Pancreas (tissue), 10 donors: ENCODE measurements around the gene ZSCAN2. TPM values are rescaled to one million over a fixed set of nuclear protein-coding genes. Genes with fewer than 3 reads are reported as not detected.

Experiments
- ATAC-seq, 4 donors: fragments of 200-7000 bp; cut with Tn5 transposase; one replicate each; pipeline versions ENCODE4 v1.8.0 to v1.9.1; 2020; ENCODE audit warnings: mild to moderate bottlenecking in 4 of 4, moderate library complexity in 4 of 4
- DNase-seq, 6 donors: peaks; one replicate each; pipeline ENCODE4 v3.0.0-alpha.2; 2020
- FAIRE-seq: peaks from 2 replicates; lab custom pipeline; 2012; peaks lifted over from hg19 to GRCh38; lab: Jason Lieb, UNC
- H3K27ac ChIP-seq, 4 donors: fragments of 200-600 bp; sonication (generic); 1 replicate in 3 of 4; 2 replicates in 1 of 4; pipeline versions ENCODE4 v1.5.0 to v1.8.0; 2020
- H3K27me3 ChIP-seq, 4 donors: fragments of 200-600 bp; one replicate each; pipeline ENCODE4 v1.8.0; 2021
- H3K36me3 ChIP-seq, 3 donors: fragments of 200-600 bp; sonication (generic) in 1 of 3; one replicate each; pipeline versions ENCODE4 v1.5.0 to v1.8.0; 2020 to 2021
- H3K4me1 ChIP-seq, 3 donors: fragments of 200-600 bp; one replicate each; pipeline ENCODE4 v1.8.0; 2021
- H3K4me3 ChIP-seq, 4 donors: fragments of 200-600 bp; sonication (generic) in 2 of 4; one replicate each; pipeline versions ENCODE4 v1.5.0 to v1.8.0; 2020 to 2021
- H3K9me3 ChIP-seq, 4 donors: fragments of 200-600 bp; one replicate each; pipeline ENCODE4 v1.8.0; 2021
- CTCF ChIP-seq, 4 donors: fragments of 200-600 bp; sonication (generic) in 3 of 4; IDR thresholded peaks; one replicate each; pipeline versions ENCODE4 v1.5.0 to v1.8.0; 2021; ENCODE audit warnings: antibody characterized with exemption in 4 of 4
- WGBS, 2 donors: extraction: QIAGEN DNeasy Blood & Tissue Kit; methylation state at CpG; one replicate each; pipeline ENCODE4 v1.1.7; 2013; 5-methylcytosine and 5-hydroxymethylcytosine counted together
- intact Hi-C, 3 donors: fragments of 100-400 bp; cut with DNase I; formaldehyde crosslinking; loops; one replicate each; pipeline versions ENCODE4 v1.11.1 to v1.14.2; 2022
- polyA plus RNA-seq, 2 donors: library from polyadenylated mRNA; stranded (reverse); fragments of 200-250 nt; gene quantifications; one replicate each; pipeline ENCODE4 v1.2.3, GENCODE V29; 2013
- total RNA-seq, 6 donors: library from RNA; stranded (reverse); fragmentation: NEBNext Ultra II Directional in 4 of 6; extraction: Animal tissue kit (Norgen Biotek cat#: 25700) in 4 of 6; gene quantifications; one replicate each; pipeline versions ENCODE4 v1.2.1 to v1.2.4, GENCODE V29; 2021 to 2023
- donor health status: healthy with polysubstance abuse.
- donor health status: DM: no; HTN: no; CAD: no; lungs with moderate emphysema.
- donor health status: DM: no; HTN: no; CAD: no.
- donor health status: control.
- donor health status: control.
- donor health status: Bipolar disorder and iron deficiency.
- donor health status: DM: yes; HTN: yes; CAD: no.
- donor health status: DM: no; HTN: no; CAD: no.
- donor health status: DM: no; HTN: no; CAD: no.
- donor health status: DM: yes; HTN: yes; CAD: no.

ZSCAN2 gene
- total and polyA plus RNA-seq, 8 donors, result 5.5 to 15.4 (median 11.9) TPM

- ATAC-seq, result no peak
- H3K27me3 ChIP-seq, result no peaks in the 10 kb centered on the region
- peaks cover 5 to 56% (median 21%) of the 10 kb centered on the region in 3 donors for H3K36me3 ChIP-seq
- no peak for TF ChIP-seq CTCF (IDR thresholded peaks at IDR 0.05)
- no peak for DNase-seq
- FAIRE-seq, result no peak
- peaks cover 0 to 12% (median 0%) of the 10 kb centered on the region in 3 donors for H3K4me1 ChIP-seq
- H3K9me3 ChIP-seq, result no peaks in the 10 kb centered on the region
- H3K27ac ChIP-seq, result no peak overlapping the region
- H3K4me3 ChIP-seq, result no peak overlapping the region
- intact Hi-C loops, result no loop called here
- 90 to 95% methylated on average over 2 of the region's 2 CpGs for WGBS, 2 donors
Measured at GRCh38 chr15:84649706-84650105, 48.9 kb downstream of the ZSCAN2 start.

- FAIRE-seq, result no peak
- H3K9me3 ChIP-seq, result no peaks in the 10 kb centered on the region
- no peak for ATAC-seq
Measured at GRCh38 chr15:84653584-84653909, 52.7 kb downstream of the ZSCAN2 start.

GRCh38 chr15:84653910-84654688, 53.3 kb downstream of the ZSCAN2 start, which contains the start of gene WDR73:
Gene WDR73 (minus strand): TSS chr15:84654283. CDS start chr15:84654274, 9 bp downstream.
- FAIRE-seq, result no peak
- Histone ChIP-seq H3K27me3 (no peaks in the 10 kb centered on the region), H3K9me3 (no peaks in the 10 kb centered on the region), H3K4me3 (peak within 1 kb of the TSS; percentile 49 to 95 (median 78)), H3K4me1 (peaks cover 0 to 19% (median 0%) of the 10 kb centered on the region in 3 donors), H3K27ac (peak within 1 kb of the TSS; percentile 7 to 77 (median 62)), H3K36me3 (peaks cover 0 to 15% (median 0%) of the 10 kb centered on the region in 3 donors)
- intact Hi-C loops, result no loop called here
- no peak for TF ChIP-seq CTCF (IDR thresholded peaks at IDR 0.05)
- peak; percentile 84 to 95 (median 90) for ATAC-seq
- 0% methylated on average over 49 of the region's 49 CpGs for WGBS, 2 donors
- DNase-seq, result peak; percentile 94 to 99 (median 96)

More at GRCh38 chr15:84653584-84653909, 52.7 kb downstream of the ZSCAN2 start:
- DNase-seq, result no peak
- 5 to 8% methylated on average over 7 of the region's 7 CpGs for whole genome bisulfite sequencing, 2 donors
- H3K36me3 ChIP-seq, result peaks cover 0 to 20% (median 2%) of the 10 kb centered on the region in 3 donors
- H3K27ac ChIP-seq, result peak overlapping the region; percentile 7 to 77 (median 62)
- H3K4me3 ChIP-seq, result peak overlapping the region; percentile 49 to 95 (median 78)
- no peak for TF ChIP-seq CTCF (IDR thresholded peaks at IDR 0.05)
- peaks cover 0 to 19% (median 0%) of the 10 kb centered on the region in 3 donors for H3K4me1 ChIP-seq
- intact Hi-C loops, result no loop called here
- H3K27me3 ChIP-seq, result no peaks in the 10 kb centered on the region

- Histone ChIP-seq H3K36me3 (peaks cover 0 to 9% (median 0%) of the 10 kb centered on the region in 3 donors), H3K27me3 (no peaks in the 10 kb centered on the region), H3K4me3 (peak overlapping the region; percentile 49 to 95 (median 78)), H3K9me3 (no peaks in the 10 kb centered on the region), H3K4me1 (peaks cover 0 to 19% (median 0%) of the 10 kb centered on the region in 3 donors), H3K27ac (peak overlapping the region; percentile 7 to 77 (median 62))
- FAIRE-seq (no peak), DNase-seq (peak; percentile 65 to 91 (median 82)), ATAC-seq (peak; percentile 41 to 82 (median 72))
- WGBS, 2 donors, result 5% methylated on average over 19 of the region's 19 CpGs
- peak in 3 of 4 donors; percentile 38 to 47 (median 46) for TF ChIP-seq CTCF (IDR thresholded peaks at IDR 0.05)
- intact Hi-C loops, result no loop called here
Measured at GRCh38 chr15:84654689-84655453, 54.1 kb downstream of the ZSCAN2 start.
